ENCODE data around the gene TBL3. TPM values are rescaled to one million over a fixed set of nuclear protein-coding genes. Genes with fewer than 3 reads are reported as not detected.

Gene TBL3
- total and polyA plus RNA-seq, 2 donors (not counting 1 experiment from before 2014, with no cell fraction given): 31.9 to 52.2 TPM

DNA sequence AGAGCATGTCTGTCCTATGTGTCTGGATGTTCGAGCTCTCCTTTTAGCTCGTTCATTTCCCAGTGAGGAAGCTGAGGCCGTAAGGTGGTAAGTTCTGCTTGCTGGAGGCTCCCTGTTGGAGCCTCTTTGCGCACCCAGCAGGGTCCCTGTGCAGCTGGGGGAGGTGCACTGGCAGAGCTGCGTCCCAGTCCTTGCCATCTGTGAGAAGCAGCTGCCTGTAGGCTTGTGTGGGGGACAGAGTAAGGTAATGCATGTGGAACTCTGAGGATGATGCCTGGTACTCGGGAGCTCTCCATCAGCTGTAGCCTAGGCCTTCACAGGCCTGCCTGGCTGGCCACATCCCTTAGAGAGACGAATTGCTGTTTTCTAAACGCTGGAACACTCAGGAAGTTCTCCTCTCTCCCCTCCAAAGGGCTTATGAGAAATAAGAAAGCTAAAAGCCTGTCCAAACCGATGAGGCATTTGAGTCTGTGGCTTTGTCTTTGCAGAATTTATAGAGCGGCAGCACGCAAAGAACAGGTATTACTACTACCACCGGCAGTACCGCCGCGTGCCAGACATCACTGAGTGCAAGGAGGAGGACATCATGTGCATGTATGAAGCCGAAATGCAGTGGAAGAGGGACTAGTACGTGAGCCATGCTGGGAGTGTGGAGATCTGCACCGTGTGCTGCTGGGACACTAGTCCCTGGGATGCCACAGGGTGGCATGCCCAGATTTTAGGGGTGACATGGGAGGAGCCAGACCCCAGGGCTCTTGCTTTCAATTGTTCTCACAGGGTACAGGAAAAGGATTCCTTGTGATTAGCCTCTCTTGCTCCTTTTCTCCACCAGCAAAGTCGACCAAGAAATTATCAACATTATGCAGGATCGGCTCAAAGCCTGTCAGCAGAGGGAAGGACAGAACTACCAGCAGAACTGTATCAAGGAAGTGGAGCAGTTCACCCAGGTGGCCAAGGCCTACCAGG is 10.9 kb upstream of the TBL3 start:
- Mint-ChIP-seq H3K27me3 (peaks cover 3% of the 10 kb centered on the region), H3K4me1 (peaks cover 46% of the 10 kb centered on the region), H3K27ac (peak overlapping the region; percentile 89), H3K9me3 (ENCODE audit: insufficient read depth) (no peaks in the 10 kb centered on the region), H3K4me3 (peak overlapping the region; percentile 89)
- peak overlapping the region; percentile 83 for H3K4me2 ChIP-seq (replicated peaks; ENCODE audit: low read depth, low read length, poor library complexity, severe bottlenecking)
- H3K79me2 ChIP-seq (ENCODE audit: control insufficient read depth, insufficient read depth, low read length): peaks cover 35% of the 10 kb centered on the region
- ChIA-PET CTCF (interaction anchor here (1.4 to 2.2 kb wide), 2 partner anchors 180 to 192 kb away, joined by 4 to 5 read pairs; no protein-coding TSS in a partner anchor), POLR2A (interaction anchor here (0.6 to 2.5 kb wide), 5 partner anchors 11 to 528 kb away, joined by 3 to 10 read pairs (median 3); partner anchors contain the start of genes MSRB1, TBL3 and TRAF7)
- H3K4me1 ChIP-seq (ENCODE audit: control insufficient read depth in 2 of 2, insufficient read depth in 2 of 2, low read length in 2 of 2): peaks cover 31 to 55% of the 10 kb centered on the region in 2 donors
- intact Hi-C loops (cut with micrococcal nuclease): no loop called here
- H2AFZ ChIP-seq (ENCODE audit: insufficient read depth, low read depth, low read length, poor library complexity, severe bottlenecking): no peak overlapping the region
- H3K9me3 ChIP-seq (ENCODE audit: control extremely low read depth in 1 of 3, control insufficient read depth in 2 of 3, insufficient read depth in 1 of 3, low read length in 2 of 3): no peaks in the 10 kb centered on the region
- TF ChIP-seq, protein P1, sequence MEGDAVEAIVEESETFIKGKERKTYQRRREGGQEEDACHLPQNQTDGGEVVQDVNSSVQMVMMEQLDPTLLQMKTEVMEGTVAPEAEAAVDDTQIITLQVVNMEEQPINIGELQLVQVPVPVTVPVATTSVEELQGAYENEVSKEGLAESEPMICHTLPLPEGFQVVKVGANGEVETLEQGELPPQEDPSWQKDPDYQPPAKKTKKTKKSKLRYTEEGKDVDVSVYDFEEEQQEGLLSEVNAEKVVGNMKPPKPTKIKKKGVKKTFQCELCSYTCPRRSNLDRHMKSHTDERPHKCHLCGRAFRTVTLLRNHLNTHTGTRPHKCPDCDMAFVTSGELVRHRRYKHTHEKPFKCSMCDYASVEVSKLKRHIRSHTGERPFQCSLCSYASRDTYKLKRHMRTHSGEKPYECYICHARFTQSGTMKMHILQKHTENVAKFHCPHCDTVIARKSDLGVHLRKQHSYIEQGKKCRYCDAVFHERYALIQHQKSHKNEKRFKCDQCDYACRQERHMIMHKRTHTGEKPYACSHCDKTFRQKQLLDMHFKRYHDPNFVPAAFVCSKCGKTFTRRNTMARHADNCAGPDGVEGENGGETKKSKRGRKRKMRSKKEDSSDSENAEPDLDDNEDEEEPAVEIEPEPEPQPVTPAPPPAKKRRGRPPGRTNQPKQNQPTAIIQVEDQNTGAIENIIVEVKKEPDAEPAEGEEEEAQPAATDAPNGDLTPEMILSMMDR (IDR thresholded peaks at IDR 0.05): no peak
- no peak for TF ChIP-seq EZH2 (IDR thresholded peaks at IDR 0.05; ENCODE audit: borderline replicate concordance, insufficient read depth, low read depth, low read length, poor library complexity, severe bottlenecking)
- no peak for ATAC-seq (ENCODE audit: low read depth)
- H3K27ac ChIP-seq (ENCODE audit: low read length in 2 of 2): peak overlapping the region; percentile 18 to 43
- DNase-seq: peak; percentile 53
- H3K27me3 ChIP-seq (replicated peaks in 1 of 4; ENCODE audit: control extremely low read depth in 1 of 4, control insufficient read depth in 3 of 4, insufficient read depth in 4 of 4, low read length in 3 of 4): no peaks in the 10 kb centered on the region
- peak overlapping the region in 1 of 5 experiments; percentile 86 for H3K4me3 ChIP-seq (ENCODE audit: control extremely low read depth in 1 of 5, extremely low read depth in 1 of 5, insufficient read depth in 1 of 5, low read depth in 2 of 5, low read length in 4 of 5)
- peak overlapping the region; percentile 88 for H3K9ac ChIP-seq (ENCODE audit: low read length)
- H4K20me1 ChIP-seq (ENCODE audit: control insufficient read depth, insufficient read depth, low read length, poor library complexity, severe bottlenecking): peaks cover 23% of the 10 kb centered on the region
- WGBS (ENCODE audit: insufficient coverage): 49% methylated on average over 19 of the region's 20 CpGs
- H3K36me3 ChIP-seq (replicated peaks in 1 of 2; ENCODE audit: control extremely low read depth in 1 of 2, control insufficient read depth in 1 of 2, extremely low read depth in 1 of 2, insufficient read depth in 2 of 2, low read length in 1 of 2): peaks cover 0 to 29% of the 10 kb centered on the region in 2 experiments

DNA sequence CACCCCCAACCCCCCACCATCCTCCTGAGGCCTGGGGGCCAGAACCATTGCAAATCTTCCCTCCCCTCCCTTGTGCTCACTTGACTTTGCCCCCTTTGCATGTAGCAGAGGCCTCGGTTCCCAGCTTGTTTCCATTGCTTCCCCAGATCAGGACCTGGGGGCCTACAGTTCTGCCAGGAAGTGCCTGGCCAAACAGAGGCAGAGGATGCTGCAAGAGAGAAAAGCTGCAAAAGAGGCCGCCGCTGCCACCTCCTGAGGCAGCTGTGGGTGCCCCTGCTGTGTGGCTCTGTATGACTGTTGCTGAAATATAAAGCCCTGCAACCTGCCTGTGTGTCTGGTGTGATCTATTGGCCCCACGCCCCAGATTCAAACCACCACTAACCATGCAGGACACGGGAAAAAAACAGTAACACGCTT is 10.2 kb upstream of the TBL3 start:
- Histone ChIP-seq H3K9ac (ENCODE audit: low read length) (no peak overlapping the region), H3K36me3 (replicated peaks in 1 of 2; ENCODE audit: control extremely low read depth in 1 of 2, control insufficient read depth in 1 of 2, extremely low read depth in 1 of 2, insufficient read depth in 2 of 2, low read length in 1 of 2) (peaks cover 0 to 29% of the 10 kb centered on the region in 2 experiments), H3K79me2 (ENCODE audit: control insufficient read depth, insufficient read depth, low read length) (peaks cover 36% of the 10 kb centered on the region), H3K4me3 (ENCODE audit: control extremely low read depth in 1 of 5, extremely low read depth in 1 of 5, insufficient read depth in 1 of 5, low read depth in 2 of 5, low read length in 4 of 5) (no peak overlapping the region), H3K27me3 (replicated peaks in 1 of 4; ENCODE audit: control extremely low read depth in 1 of 4, control insufficient read depth in 3 of 4, insufficient read depth in 4 of 4, low read length in 3 of 4) (no peaks in the 10 kb centered on the region), H2AFZ (ENCODE audit: insufficient read depth, low read depth, low read length, poor library complexity, severe bottlenecking) (no peak overlapping the region), H3K4me2 (replicated peaks; ENCODE audit: low read depth, low read length, poor library complexity, severe bottlenecking) (no peak overlapping the region), H3K9me3 (ENCODE audit: control extremely low read depth in 1 of 3, control insufficient read depth in 2 of 3, insufficient read depth in 1 of 3, low read length in 2 of 3) (no peaks in the 10 kb centered on the region), H4K20me1 (ENCODE audit: control insufficient read depth, insufficient read depth, low read length, poor library complexity, severe bottlenecking) (peaks cover 23% of the 10 kb centered on the region), H3K4me1 (ENCODE audit: control insufficient read depth in 2 of 2, insufficient read depth in 2 of 2, low read length in 2 of 2) (peaks cover 31 to 58% of the 10 kb centered on the region in 2 donors), H3K27ac (ENCODE audit: low read length in 2 of 2) (no peak overlapping the region)
- ChIA-PET CTCF (no interaction called here), POLR2A (no interaction called here)
- peak overlapping the region; percentile 76 for H3K27ac Mint-ChIP-seq
- H3K27me3 Mint-ChIP-seq: peaks cover 3% of the 10 kb centered on the region
- DNase-seq (no peak), ATAC-seq (ENCODE audit: low read depth) (no peak)
- H3K4me3 Mint-ChIP-seq: peak overlapping the region; percentile 19
- intact Hi-C loops (cut with micrococcal nuclease): no loop called here
- TF ChIP-seq, protein P1 (IDR thresholded peaks at IDR 0.05): no peak
- TF ChIP-seq EZH2 (IDR thresholded peaks at IDR 0.05; ENCODE audit: borderline replicate concordance, insufficient read depth, low read depth, low read length, poor library complexity, severe bottlenecking): no peak
- no peaks in the 10 kb centered on the region for H3K9me3 Mint-ChIP-seq (ENCODE audit: insufficient read depth)
- peaks cover 46% of the 10 kb centered on the region for H3K4me1 Mint-ChIP-seq
- 61% methylated on average over 3 of the region's 6 CpGs for WGBS (ENCODE audit: insufficient coverage)
